IMR-90 (cell line): ENCODE results near the gene NR6A1. TPM values are rescaled to one million over a fixed set of nuclear protein-coding genes. Genes with fewer than 3 reads are reported as not detected.

Source experiments
- ATAC-seq: fragments of 200-7000 bp; cut with Tn5 transposase; 2 replicates; pipeline ENCODE4 v1.9.1; 2020; ENCODE audit warnings: low read depth, mild to moderate bottlenecking, moderate library complexity
- BruUV-seq: library from RNA; stranded (reverse); fragments of 400-500 nt; replicated peaks from 2 replicates; lab custom pipeline; 2021; lab: Mats Ljungman, UMichigan
- CTCF ChIA-PET: fragments of 300-600 bp; formaldehyde crosslinking; extraction: SDS; loops from one replicate; lab custom pipeline; 2021; ENCODE audit warnings: antibody characterized with exemption; lab: Yijun Ruan, JAX
- POLR2A ChIA-PET: fragments of 300-600 bp; sonication (Branson Sonifier 250); formaldehyde crosslinking; loops from one replicate; lab custom pipeline; 2022; ENCODE audit warnings: antibody characterized with exemption; ENCODE audit not compliant: unreplicated experiment; lab: Charles Lee
- DNase-seq: peaks from one replicate; pipeline ENCODE4 v3.0.0; 2013
- H2AFZ ChIP-seq: replicated peaks from 2 replicates; pipeline ENCODE3; 2013; ENCODE audit warnings: low read length, mild to moderate bottlenecking; ENCODE audit not compliant: poor library complexity
- H2AK5ac ChIP-seq: 2 replicates; pipeline ENCODE4 v1.6.1; 2013; ENCODE audit warnings: low read depth, low read length, inconsistent platforms
- H2AK9ac ChIP-seq: replicated peaks from 2 replicates; pipeline ENCODE3; 2013; ENCODE audit warnings: mild to moderate bottlenecking, low read depth, low read length, moderate library complexity; ENCODE audit not compliant: poor library complexity
- H2BK120ac ChIP-seq: 2 replicates; pipeline ENCODE4 v1.6.1; 2013; ENCODE audit warnings: low read depth, low read length, inconsistent platforms
- H2BK15ac ChIP-seq: 3 replicates; pipeline ENCODE4 v1.6.1; 2013; ENCODE audit warnings: low read depth, low read length, inconsistent platforms
- H2BK20ac ChIP-seq: 2 replicates; pipeline ENCODE4 v1.6.1; 2013; ENCODE audit warnings: low read depth, mild to moderate bottlenecking, inconsistent platforms, low read length, moderate library complexity
- H2BK5ac ChIP-seq: 2 replicates; pipeline ENCODE4 v1.6.1; 2013; ENCODE audit warnings: mild to moderate bottlenecking, low read depth, low read length, inconsistent platforms; ENCODE audit not compliant: poor library complexity, severe bottlenecking
- H3K14ac ChIP-seq: replicated peaks from 2 replicates; pipeline ENCODE4 v1.6.1; 2013; ENCODE audit warnings: low read depth, low read length, inconsistent platforms
- H3K18ac ChIP-seq: 2 replicates; pipeline ENCODE4 v1.6.1; 2013; ENCODE audit warnings: low read depth, low read length, control low read depth
- H3K23ac ChIP-seq: 2 replicates; pipeline ENCODE4 v1.6.1; 2013; ENCODE audit warnings: low read depth, low read length, inconsistent platforms
- H3K27ac ChIP-seq: 2 replicates; pipeline ENCODE4 v1.5.1; 2013; ENCODE audit warnings: mild to moderate bottlenecking, control low read depth, low read length; ENCODE audit not compliant: insufficient read depth
- H3K27me3 ChIP-seq: 2 replicates; pipeline ENCODE4 v1.6.1; 2013; ENCODE audit warnings: low read length; ENCODE audit not compliant: control insufficient read depth, insufficient read depth
- H3K36me3 ChIP-seq: 2 replicates; pipeline ENCODE4 v1.6.1; 2013; ENCODE audit warnings: low read length, mixed read lengths; ENCODE audit not compliant: control insufficient read depth, insufficient read depth
- H3K4ac ChIP-seq: 2 replicates; pipeline ENCODE4 v1.6.1; 2013; ENCODE audit warnings: low read depth, low read length, inconsistent platforms
- H3K4me1 ChIP-seq: 2 replicates; pipeline ENCODE4 v1.6.1; 2013; ENCODE audit warnings: low read length, mixed read lengths; ENCODE audit not compliant: control insufficient read depth, insufficient read depth
- H3K4me2 ChIP-seq: 2 replicates; pipeline ENCODE4 v1.6.1; 2013; ENCODE audit warnings: low read depth, mild to moderate bottlenecking, control low read depth, low read length, moderate library complexity
- H3K4me3 ChIP-seq: 2 replicates; pipeline ENCODE4 v1.5.1; 2013; ENCODE audit warnings: low read depth, mild to moderate bottlenecking, control low read depth, low read length, moderate library complexity; ENCODE audit not compliant: insufficient read depth
- H3K56ac ChIP-seq: 2 replicates; pipeline ENCODE4 v1.6.1; 2013; ENCODE audit warnings: low read length, inconsistent platforms; ENCODE audit not compliant: insufficient read depth; ENCODE audit errors: extremely low read depth
- H3K79me1 ChIP-seq, 2 experiments: 2 replicates each; pipeline ENCODE4 v1.6.1; 2013; ENCODE audit warnings: low read length in 2 of 2, inconsistent platforms in 1 of 2, low read depth in 1 of 2
- H3K9ac ChIP-seq: 2 replicates; pipeline ENCODE4 v1.6.1; 2013; ENCODE audit warnings: low read depth, low read length, control low read depth
- H3K9me1 ChIP-seq: 2 replicates; pipeline ENCODE4 v1.6.1; 2013; ENCODE audit warnings: low read length, inconsistent platforms; ENCODE audit not compliant: insufficient read depth
- H3K9me3 ChIP-seq: 2 replicates; pipeline ENCODE4 v1.6.1; 2013; ENCODE audit warnings: low read length; ENCODE audit not compliant: control insufficient read depth, insufficient read depth
- H4K20me1 ChIP-seq: 2 replicates; pipeline ENCODE4 v1.6.1; 2013; ENCODE audit warnings: low read length, inconsistent platforms; ENCODE audit not compliant: insufficient read depth
- H4K5ac ChIP-seq: 2 replicates; pipeline ENCODE4 v1.6.1; 2013; ENCODE audit warnings: mild to moderate bottlenecking, low read depth, low read length, control low read depth
- H4K8ac ChIP-seq, 2 experiments: 2 replicates each; pipeline ENCODE4 v1.6.1; 2013; ENCODE audit warnings: low read depth in 2 of 2, low read length in 2 of 2, control low read depth in 1 of 2, inconsistent platforms in 1 of 2
- H4K91ac ChIP-seq: 2 replicates; pipeline ENCODE4 v1.6.1; 2013; ENCODE audit warnings: low read depth, low read length, inconsistent platforms; ENCODE audit not compliant: insufficient read depth
- FOS ChIP-seq: fragments of 150-350 bp; IDR thresholded peaks from 2 replicates; pipeline ENCODE4 v1.6.1; 2016; ENCODE audit warnings: low read depth, low read length
- MXI1 ChIP-seq: IDR thresholded peaks from 2 replicates; pipeline ENCODE4 v1.6.1; 2012; ENCODE audit warnings: low read depth, mild to moderate bottlenecking, low read length, moderate library complexity, borderline replicate concordance
- WGBS, 2 experiments: methylation state at CpG; one replicate each; pipeline versions ENCODE4 v1.1.5 to v1.1.7; 2013; ENCODE audit warnings: missing lambda C conversion rate in 2 of 2; ENCODE audit not compliant: insufficient read length in 1 of 2; ENCODE audit errors: extremely low coverage in 2 of 2; 5-methylcytosine and 5-hydroxymethylcytosine counted together
- dilution Hi-C: fragments of 300-500 bp; cut with HindIII; formaldehyde crosslinking; loops from one replicate; pipeline ENCODE4 v1.14.3; 2018; ENCODE audit warnings: low sequenced_read_pairs; ENCODE audit not compliant: unreplicated experiment
- in situ Hi-C: fragments of 300-500 bp; cut with MboI; formaldehyde crosslinking; loops from 3 replicates; pipeline ENCODE4 v1.14.3; 2019; ENCODE audit warnings: low sequenced_read_pairs, inconsistent platforms, mixed read lengths
- intact Hi-C: fragments of 100-400 bp; cut with micrococcal nuclease; formaldehyde crosslinking; loops from 2 replicates; pipeline ENCODE4 v1.10.0; 2022
- polyA plus RNA-seq, 3 experiments: library from polyadenylated mRNA; depleted of rRNA; stranded (reverse); fragments of >200 nt; gene quantifications; 2 replicates each; pipeline ENCODE4 v1.2.3, GENCODE V29; 2012; ENCODE audit warnings: low replicate concordance in 1 of 3
- total RNA-seq: library from RNA; depleted of rRNA; stranded (reverse); fragments of >200 nt; gene quantifications from 2 replicates; pipeline ENCODE4 v1.2.3, GENCODE V29; 2012

Gene NR6A1
- total and polyA plus RNA-seq, 2 of the 4 experiments (the other 2 are of a cell fraction) = 0.14 to 0.36 TPM

GRCh38 chr9:124743686-124744348 is 27.3 kb downstream of the NR6A1 start:
- H2BK20ac ChIP-seq = no peak overlapping the region
- dilution Hi-C loops (no loop called here), intact Hi-C loops (no loop called here), in situ Hi-C loops (no loop called here)
- H3K18ac ChIP-seq = no peak overlapping the region
- no peak for TF ChIP-seq MXI1
- peak; percentile 30; the same call in 1 of the 2 replicates for TF ChIP-seq FOS
- no peaks in the 10 kb centered on the region for H3K27me3 ChIP-seq
- H2BK5ac ChIP-seq = peak overlapping the region; percentile 21
- no TSS peak for BruUV-seq
- no peak overlapping the region for H3K4ac ChIP-seq
- no peak overlapping the region for H2AFZ ChIP-seq
- no peak overlapping the region for H4K5ac ChIP-seq
- no peaks in the 10 kb centered on the region for H3K36me3 ChIP-seq
- CTCF ChIA-PET = interaction anchor here (0.6 to 0.7 kb wide), 3 partner anchors 19 to 1824 kb away, joined by 3 to 5 read pairs (median 4); no protein-coding TSS in a partner anchor
- DNase-seq (peak; percentile 58), ATAC-seq (peak; percentile 46)
- WGBS, 2 experiments = no CpG with 5 or more reads among the region's 5 CpGs
- no peaks in the 10 kb centered on the region; the same call in 1 of the 2 replicates for H3K9me1 ChIP-seq
- H3K9me3 ChIP-seq = no peaks in the 10 kb centered on the region
- H3K79me1 ChIP-seq = no peaks in the 10 kb centered on the region
- peak overlapping the region in 1 of 2 experiments; percentile 41; a peak in 1 of 4 replicates for H4K8ac ChIP-seq
- 0 out of 2 replicates have a peak overlapping the region, but pooled peaks have one; percentile 23 for H3K27ac ChIP-seq
- peak overlapping the region; percentile 61; the same call in 1 of the 2 replicates for H3K14ac ChIP-seq
- H3K56ac ChIP-seq = no peak overlapping the region
- H4K20me1 ChIP-seq = no peaks in the 10 kb centered on the region
- H2AK5ac ChIP-seq = no peak overlapping the region
- H4K91ac ChIP-seq = peak overlapping the region; percentile 4; the same call in 1 of the 2 replicates
- H3K23ac ChIP-seq = no peak overlapping the region
- H3K4me3 ChIP-seq = no peak overlapping the region
- H2BK120ac ChIP-seq = peak overlapping the region; percentile 72; the same call in 1 of the 2 replicates
- peak overlapping the region; percentile 33; the same call in 1 of the 3 replicates for H2BK15ac ChIP-seq
- no peak overlapping the region for H3K9ac ChIP-seq
- H3K4me1 ChIP-seq = peaks cover 4% of the 10 kb centered on the region; the same call in 1 of the 2 replicates
- POLR2A ChIA-PET = no interaction called here
- no peak overlapping the region for H3K4me2 ChIP-seq
- no peak overlapping the region for H2AK9ac ChIP-seq
